Measurements from ENCODE around the gene MUSTN1. TPM values are rescaled to one million over a fixed set of nuclear protein-coding genes. Genes with fewer than 3 reads are reported as not detected.

The MUSTN1 gene
- polyA plus RNA-seq, 1 experiment: not detected

DNA sequence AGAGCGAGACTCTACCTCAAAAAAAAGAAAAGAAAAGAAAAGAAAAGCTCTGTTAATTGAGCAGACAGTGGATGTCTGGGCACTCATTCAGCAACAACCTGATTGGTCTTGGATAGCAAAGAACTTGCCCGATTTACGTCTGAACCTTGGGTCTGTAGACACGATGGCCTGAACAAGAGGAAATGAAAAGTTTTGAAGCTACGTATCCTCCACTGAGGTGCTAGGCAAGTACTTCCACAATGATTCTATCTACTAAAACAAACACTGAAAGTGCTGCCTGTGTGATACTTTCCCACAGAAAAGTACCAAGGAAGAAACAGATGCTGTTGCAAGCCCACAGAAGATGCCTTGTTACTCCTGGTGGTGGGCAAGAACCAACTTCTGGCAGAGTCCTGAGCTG lies 21.8 kb upstream of the MUSTN1 start:
- Histone ChIP-seq H3K27me3 (ENCODE audit: control insufficient read depth, insufficient read depth, low read length) (no peaks in the 10 kb centered on the region), H3K36me3 (ENCODE audit: control insufficient read depth, insufficient read depth, low read length) (peaks cover 3% of the 10 kb centered on the region; the same call in 1 of the 2 replicates), H3K4me3 (ENCODE audit: low read depth, low read length) (no peak overlapping the region)
- no peak for DNase-seq (ENCODE audit: low read depth)
- ChIA-PET CTCF (no interaction called here), POLR2A (no interaction called here)
- TF ChIP-seq, protein P1, sequence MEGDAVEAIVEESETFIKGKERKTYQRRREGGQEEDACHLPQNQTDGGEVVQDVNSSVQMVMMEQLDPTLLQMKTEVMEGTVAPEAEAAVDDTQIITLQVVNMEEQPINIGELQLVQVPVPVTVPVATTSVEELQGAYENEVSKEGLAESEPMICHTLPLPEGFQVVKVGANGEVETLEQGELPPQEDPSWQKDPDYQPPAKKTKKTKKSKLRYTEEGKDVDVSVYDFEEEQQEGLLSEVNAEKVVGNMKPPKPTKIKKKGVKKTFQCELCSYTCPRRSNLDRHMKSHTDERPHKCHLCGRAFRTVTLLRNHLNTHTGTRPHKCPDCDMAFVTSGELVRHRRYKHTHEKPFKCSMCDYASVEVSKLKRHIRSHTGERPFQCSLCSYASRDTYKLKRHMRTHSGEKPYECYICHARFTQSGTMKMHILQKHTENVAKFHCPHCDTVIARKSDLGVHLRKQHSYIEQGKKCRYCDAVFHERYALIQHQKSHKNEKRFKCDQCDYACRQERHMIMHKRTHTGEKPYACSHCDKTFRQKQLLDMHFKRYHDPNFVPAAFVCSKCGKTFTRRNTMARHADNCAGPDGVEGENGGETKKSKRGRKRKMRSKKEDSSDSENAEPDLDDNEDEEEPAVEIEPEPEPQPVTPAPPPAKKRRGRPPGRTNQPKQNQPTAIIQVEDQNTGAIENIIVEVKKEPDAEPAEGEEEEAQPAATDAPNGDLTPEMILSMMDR (IDR thresholded peaks at IDR 0.05; ENCODE audit: insufficient read depth, low read depth, low read length): no peak

GRCh38 chr3:52854013-52854412 lies 19.2 kb upstream of the MUSTN1 start:
- CTCF ChIA-PET: interaction anchor here (1.1 to 1.3 kb wide), 3 partner anchors 9 to 78 kb away, joined by 3 read pairs; no protein-coding TSS in a partner anchor

DNA sequence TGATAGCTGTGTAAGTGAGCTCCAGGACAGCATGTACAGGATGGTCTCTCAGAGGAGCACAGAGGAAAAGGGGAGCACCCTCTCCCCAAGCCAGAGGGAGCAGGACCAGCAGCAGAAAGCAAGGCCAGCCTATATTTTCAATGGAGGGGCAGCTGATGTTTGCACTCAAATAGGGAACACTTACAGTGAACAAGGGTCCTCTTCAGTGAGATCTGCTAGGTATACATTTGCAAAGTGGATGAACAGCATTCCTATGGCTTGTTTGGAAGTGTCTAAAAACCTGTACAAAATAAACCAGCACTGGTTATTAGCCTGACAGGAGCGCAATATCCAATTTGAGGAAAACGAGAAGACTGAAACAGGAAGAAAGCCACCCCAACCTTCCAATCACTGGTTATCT lies 17.6 kb upstream of the MUSTN1 start:
- CTCF ChIA-PET: interaction anchor here (0.6 to 1.7 kb wide), 5 partner anchors 14 to 219 kb away, joined by 3 to 4 read pairs (median 4); partner anchors contain the start of gene STIMATE
- Histone ChIP-seq H3K36me3 (ENCODE audit: control insufficient read depth, insufficient read depth, low read length) (peaks cover 7% of the 10 kb centered on the region), H3K27me3 (ENCODE audit: control insufficient read depth, insufficient read depth, low read length) (no peaks in the 10 kb centered on the region), H3K4me3 (ENCODE audit: low read depth, low read length) (no peak overlapping the region)
- DNase-seq (ENCODE audit: low read depth): no peak
- POLR2A ChIA-PET: no interaction called here
- TF ChIP-seq, protein P1 (IDR thresholded peaks at IDR 0.05; ENCODE audit: insufficient read depth, low read depth, low read length): no peak

More at GRCh38 chr3:52854013-52854412, 19.2 kb upstream of the MUSTN1 start:
- no peak for DNase-seq (ENCODE audit: low read depth)
- Histone ChIP-seq H3K4me3 (ENCODE audit: low read depth, low read length) (no peak overlapping the region), H3K27me3 (ENCODE audit: control insufficient read depth, insufficient read depth, low read length) (no peaks in the 10 kb centered on the region), H3K36me3 (ENCODE audit: control insufficient read depth, insufficient read depth, low read length) (peaks cover 7% of the 10 kb centered on the region)
- TF ChIP-seq, protein P1 (IDR thresholded peaks at IDR 0.05; ENCODE audit: insufficient read depth, low read depth, low read length): no peak
- POLR2A ChIA-PET: no interaction called here

DNA sequence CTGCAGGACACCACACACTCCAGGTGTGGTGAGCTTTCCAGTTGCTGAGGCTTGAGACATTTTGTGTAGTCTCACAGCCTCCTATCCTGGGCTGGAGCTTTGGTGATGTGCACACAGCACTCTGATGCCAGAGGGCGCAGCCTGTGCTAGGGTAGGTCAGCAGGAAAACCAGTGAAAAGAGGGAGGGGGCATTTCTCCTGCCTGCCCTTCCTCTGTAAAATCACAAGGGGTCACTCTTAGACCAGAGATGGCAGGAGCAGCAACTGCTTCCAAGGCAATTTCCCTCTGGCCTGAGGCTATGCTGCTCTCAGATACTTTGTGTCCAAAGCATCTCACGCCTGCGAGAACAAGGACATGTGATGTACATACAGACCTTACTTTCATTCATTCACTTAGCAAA lies 16.5 kb upstream of the MUSTN1 start:
- Histone ChIP-seq H3K36me3 (ENCODE audit: control insufficient read depth, insufficient read depth, low read length) (peaks cover 7% of the 10 kb centered on the region), H3K4me3 (ENCODE audit: low read depth, low read length) (no peak overlapping the region), H3K27me3 (ENCODE audit: control insufficient read depth, insufficient read depth, low read length) (no peaks in the 10 kb centered on the region)
- POLR2A ChIA-PET: no interaction called here
- TF ChIP-seq, protein P1 (IDR thresholded peaks at IDR 0.05; ENCODE audit: insufficient read depth, low read depth, low read length): peak; percentile 68
- CTCF ChIA-PET: interaction anchor here (0.8 to 1.7 kb wide), 10 partner anchors 9 to 344 kb away, joined by 3 to 14 read pairs (median 4); no protein-coding TSS in a partner anchor
- no peak for DNase-seq (ENCODE audit: low read depth)

DNA sequence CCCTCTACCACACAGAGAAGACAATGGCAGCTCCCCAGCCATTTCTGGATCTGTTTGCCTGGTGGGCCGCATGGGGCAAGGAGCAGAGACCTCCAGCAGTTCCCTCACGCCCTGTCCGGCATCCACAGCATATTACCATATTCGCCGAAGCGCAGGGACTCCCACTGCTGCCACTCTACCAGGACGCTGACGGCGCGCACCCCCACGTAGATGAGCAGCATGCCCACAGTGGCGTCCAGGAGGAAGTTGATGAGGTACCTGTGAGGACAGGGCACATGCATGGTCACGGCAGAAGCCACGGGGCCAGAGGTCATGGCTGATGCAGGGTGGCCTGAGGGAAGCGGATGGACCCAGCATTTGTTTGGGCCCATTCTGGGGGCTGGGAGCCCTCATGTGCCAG lies 14.8 kb upstream of the MUSTN1 start:
- Histone ChIP-seq H3K36me3 (ENCODE audit: control insufficient read depth, insufficient read depth, low read length) (peaks cover 7% of the 10 kb centered on the region), H3K4me3 (ENCODE audit: low read depth, low read length) (no peak overlapping the region), H3K27me3 (ENCODE audit: control insufficient read depth, insufficient read depth, low read length) (no peaks in the 10 kb centered on the region)
- TF ChIP-seq, protein P1 (IDR thresholded peaks at IDR 0.05; ENCODE audit: insufficient read depth, low read depth, low read length): no peak
- ChIA-PET POLR2A (no interaction called here), CTCF (interaction anchor here (1.1 to 5.5 kb wide), 7 partner anchors 13 to 346 kb away, joined by 4 to 30 read pairs (median 5); partner anchors contain the start of genes MUSTN1 and NEK4)
- no peak for DNase-seq (ENCODE audit: low read depth)
